Mucosa of rectum (tissue), 2 donors: ENCODE results near the gene RMP24.
"Not testable (repeated sequence)": the region's sequence is repeated elsewhere in the genome, so short reads cannot be mapped to it uniquely, and the experiment has no call there.

Experiments
- H3K27ac ChIP-seq, 2 donors: one replicate each; pipeline ENCODE4 v1.7.0; 2013; ENCODE audit warnings: inconsistent platforms in 2 of 2, low read depth in 2 of 2, low read length in 2 of 2
- H3K27me3 ChIP-seq, 2 donors: one replicate each; pipeline ENCODE4 v1.7.0; 2013; ENCODE audit warnings: low read length in 2 of 2; ENCODE audit not compliant: control insufficient read depth in 2 of 2, insufficient read depth in 2 of 2
- H3K36me3 ChIP-seq, 2 donors: one replicate each; pipeline ENCODE4 v1.7.0; 2013; ENCODE audit warnings: low read length in 2 of 2; ENCODE audit not compliant: control insufficient read depth in 2 of 2, insufficient read depth in 2 of 2
- H3K4me1 ChIP-seq, 2 donors: one replicate each; pipeline ENCODE4 v1.7.0; 2013; ENCODE audit warnings: low read length in 2 of 2, mild to moderate bottlenecking in 1 of 2; ENCODE audit not compliant: control insufficient read depth in 2 of 2, insufficient read depth in 2 of 2
- H3K4me3 ChIP-seq, 2 donors: one replicate each; pipeline ENCODE4 v1.7.0; 2013; ENCODE audit warnings: low read length in 2 of 2
- H3K9ac ChIP-seq, 2 donors: one replicate each; pipeline ENCODE4 v1.7.0; 2013; ENCODE audit warnings: low read length in 2 of 2, low read depth in 1 of 2, mild to moderate bottlenecking in 1 of 2
- H3K9me3 ChIP-seq, 2 donors: one replicate each; pipeline ENCODE4 v1.7.0; 2013; ENCODE audit warnings: low read length in 2 of 2; ENCODE audit not compliant: control insufficient read depth in 2 of 2
- donor health status: healthy.
- donor health status: Normal muscosa, but diverticular disease.

The RMP24 gene

GRCh38 chr18:36020174-36020711 lies 47.8 kb downstream of the RMP24 start:
- no peak overlapping the region for H3K27ac ChIP-seq
- H3K9ac ChIP-seq, result no peak overlapping the region
- no peaks in the 10 kb centered on the region for H3K4me1 ChIP-seq
- H3K36me3 ChIP-seq, result peaks cover 3 to 4% of the 10 kb centered on the region in 2 donors
- no peaks in the 10 kb centered on the region for H3K9me3 ChIP-seq
- no peak overlapping the region for H3K4me3 ChIP-seq
- H3K27me3 ChIP-seq, result no peaks in the 10 kb centered on the region

- Histone ChIP-seq H3K27me3 (no peaks in the 10 kb centered on the region), H3K4me3 (no peak overlapping the region), H3K9me3 (no peaks in the 10 kb centered on the region), H3K27ac (no peak overlapping the region), H3K9ac (no peak overlapping the region), H3K4me1 (no peaks in the 10 kb centered on the region), H3K36me3 (peaks cover 7 to 10% of the 10 kb centered on the region in 2 donors)
Measured at GRCh38 chr18:36023336-36023735, 50.9 kb downstream of the RMP24 start.

GRCh38 chr18:36024241-36024640 lies 51.8 kb downstream of the RMP24 start:
- H3K9me3 ChIP-seq, H3K4me3 ChIP-seq, H3K27ac ChIP-seq, H3K9ac ChIP-seq, H3K4me1 ChIP-seq, H3K27me3 ChIP-seq: not testable (repeated sequence)
- H3K36me3 ChIP-seq, result peaks cover 10 to 12% of the 10 kb centered on the region in 2 donors

- no peak overlapping the region for H3K27ac ChIP-seq
- H3K9ac ChIP-seq, result no peak overlapping the region
- H3K9me3 ChIP-seq, result no peaks in the 10 kb centered on the region
- peaks cover 10 to 14% of the 10 kb centered on the region in 2 donors for H3K36me3 ChIP-seq
- no peaks in the 10 kb centered on the region for H3K27me3 ChIP-seq
- no peaks in the 10 kb centered on the region for H3K4me1 ChIP-seq
- H3K4me3 ChIP-seq, result no peak overlapping the region
Measured at GRCh38 chr18:36025025-36025424, 52.5 kb downstream of the RMP24 start.

GRCh38 chr18:36028859-36029258 lies 56.4 kb downstream of the RMP24 start:
- Histone ChIP-seq H3K4me3 (no peak overlapping the region), H3K4me1 (no peaks in the 10 kb centered on the region), H3K27me3 (no peaks in the 10 kb centered on the region), H3K36me3 (peaks cover 10 to 16% of the 10 kb centered on the region in 2 donors), H3K9ac (no peak overlapping the region), H3K9me3 (no peaks in the 10 kb centered on the region), H3K27ac (no peak overlapping the region)
